HepG2 (cell line): ENCODE data around the gene RNU4-1. TPM values are rescaled to one million over a fixed set of nuclear protein-coding genes. Genes with fewer than 3 reads are reported as not detected.
A peak's percentile ranks its signal among the peaks of the same experiment; 100 is the strongest.

Experiments used
- FOXO1 ChIP-seq: sonication (generic); formaldehyde crosslinking; IDR thresholded peaks from 2 replicates; pipeline ENCODE4 v1.4.0; 2020; ENCODE audit warnings: missing genetic modification reagents
- MAF1 ChIP-seq: sonication (generic); formaldehyde crosslinking; IDR thresholded peaks from 2 replicates; pipeline ENCODE4 v1.5.0; 2020; ENCODE audit warnings: missing genetic modification reagents, borderline replicate concordance
- POLR2G ChIP-seq: fragments of 200-400 bp; formaldehyde crosslinking; IDR thresholded peaks from 2 replicates; pipeline ENCODE4 v1.6.1; 2018; ENCODE audit warnings: mild to moderate bottlenecking, low read depth, low read length, moderate library complexity
- SIX4 ChIP-seq: sonication (generic); formaldehyde crosslinking; IDR thresholded peaks from 2 replicates; pipeline ENCODE4 v1.4.0; 2020; ENCODE audit warnings: missing genetic modification reagents
- SMARCC2 ChIP-seq: fragments of 450-650 bp; IDR thresholded peaks from 2 replicates; pipeline ENCODE4 v1.6.1; 2017; ENCODE audit warnings: antibody characterized with exemption, mild to moderate bottlenecking
- SYNCRIP ChIP-seq: fragments of 200-400 bp; formaldehyde crosslinking; IDR thresholded peaks from 2 replicates; pipeline ENCODE4 v1.6.1; 2018; ENCODE audit warnings: mild to moderate bottlenecking, low read depth, low read length; ENCODE audit not compliant: insufficient read depth
- TP53 ChIP-seq: sonication (generic); formaldehyde crosslinking; conservative IDR thresholded peaks from 2 replicates; pipeline ENCODE4 v1.4.0; 2020; ENCODE audit warnings: missing genetic modification reagents
- ZFX ChIP-seq: sonication (generic); formaldehyde crosslinking; IDR thresholded peaks from 2 replicates; pipeline ENCODE4 v1.4.0; 2020; ENCODE audit warnings: mild to moderate bottlenecking, low read depth, missing genetic modification reagents, moderate library complexity
- ZMYM4 ChIP-seq: sonication (generic); formaldehyde crosslinking; IDR thresholded peaks from 2 replicates; pipeline ENCODE4 v1.8.1; 2023; ENCODE audit warnings: mild to moderate bottlenecking, missing genetic modification reagents
- ZNF232 ChIP-seq: sonication (generic); formaldehyde crosslinking; IDR thresholded peaks from 2 replicates; pipeline ENCODE4 v1.4.0; 2020; ENCODE audit warnings: missing genetic modification reagents, borderline replicate concordance
- ZNF546 ChIP-seq: sonication (generic); formaldehyde crosslinking; conservative IDR thresholded peaks from 2 replicates; pipeline ENCODE4 v1.8.1; 2023; ENCODE audit warnings: mild to moderate bottlenecking, missing genetic modification reagents
- ZNF550 ChIP-seq: sonication (generic); formaldehyde crosslinking; IDR thresholded peaks from 2 replicates; pipeline ENCODE4 v1.4.0; 2020; ENCODE audit warnings: mild to moderate bottlenecking, missing genetic modification reagents, borderline replicate concordance
- ZNF75D ChIP-seq: sonication (generic); formaldehyde crosslinking; IDR thresholded peaks from 2 replicates; pipeline ENCODE4 v1.8.1; 2023; ENCODE audit warnings: missing genetic modification reagents, mild to moderate bottlenecking, borderline replicate concordance
- polyA plus RNA-seq, 8 experiments: library from polyadenylated mRNA; depleted of rRNA in 3 of 8; stranded (reverse) in 7 of 8; unstranded in 1 of 8; fragments of >200 nt; fragmentation: Illumina TruSeq in 4 of 8; extraction: Trizol in 4 of 8; gene quantifications; 2 replicates each; pipeline versions ENCODE4 v1.2.1 to v1.2.3, GENCODE V29; 2011 to 2016; ENCODE audit warnings: low read depth in 4 of 8, missing spikeins in 1 of 8, mixed read lengths in 1 of 8; ENCODE audit not compliant: insufficient read depth in 1 of 8
- total RNA-seq, 5 experiments: library from RNA; depleted of rRNA; stranded (reverse); fragments of >200 nt; fragmentation: Illumina TruSeq; extraction: Trizol; gene quantifications; 2 replicates each; pipeline ENCODE4 v1.2.3, GENCODE V29; 2016; ENCODE audit warnings: low read depth in 1 of 5
- TF ChIP-seq, protein P1 (sequence below): sonication (generic); formaldehyde crosslinking; IDR thresholded peaks from 2 replicates; pipeline ENCODE4 v1.4.0; 2020; ENCODE audit warnings: missing genetic modification reagents
- TF ChIP-seq, protein P2 (sequence below): sonication (generic); formaldehyde crosslinking; IDR thresholded peaks from 2 replicates; pipeline ENCODE4 v1.4.0; 2020; ENCODE audit warnings: missing genetic modification reagents, mild to moderate bottlenecking, borderline replicate concordance
- TF ChIP-seq, protein P3 (sequence below): sonication (generic); formaldehyde crosslinking; IDR thresholded peaks from 2 replicates; pipeline ENCODE4 v1.8.0; 2022; ENCODE audit warnings: mild to moderate bottlenecking, missing genetic modification reagents; ENCODE audit not compliant: insufficient replicate concordance

Gene RNU4-1
- total and polyA plus RNA-seq, 2 of the 13 experiments (the other 11 are each of a cell fraction or from before 2014, with no cell fraction given), result 7,407 TPM; not detected in 1

DNA sequence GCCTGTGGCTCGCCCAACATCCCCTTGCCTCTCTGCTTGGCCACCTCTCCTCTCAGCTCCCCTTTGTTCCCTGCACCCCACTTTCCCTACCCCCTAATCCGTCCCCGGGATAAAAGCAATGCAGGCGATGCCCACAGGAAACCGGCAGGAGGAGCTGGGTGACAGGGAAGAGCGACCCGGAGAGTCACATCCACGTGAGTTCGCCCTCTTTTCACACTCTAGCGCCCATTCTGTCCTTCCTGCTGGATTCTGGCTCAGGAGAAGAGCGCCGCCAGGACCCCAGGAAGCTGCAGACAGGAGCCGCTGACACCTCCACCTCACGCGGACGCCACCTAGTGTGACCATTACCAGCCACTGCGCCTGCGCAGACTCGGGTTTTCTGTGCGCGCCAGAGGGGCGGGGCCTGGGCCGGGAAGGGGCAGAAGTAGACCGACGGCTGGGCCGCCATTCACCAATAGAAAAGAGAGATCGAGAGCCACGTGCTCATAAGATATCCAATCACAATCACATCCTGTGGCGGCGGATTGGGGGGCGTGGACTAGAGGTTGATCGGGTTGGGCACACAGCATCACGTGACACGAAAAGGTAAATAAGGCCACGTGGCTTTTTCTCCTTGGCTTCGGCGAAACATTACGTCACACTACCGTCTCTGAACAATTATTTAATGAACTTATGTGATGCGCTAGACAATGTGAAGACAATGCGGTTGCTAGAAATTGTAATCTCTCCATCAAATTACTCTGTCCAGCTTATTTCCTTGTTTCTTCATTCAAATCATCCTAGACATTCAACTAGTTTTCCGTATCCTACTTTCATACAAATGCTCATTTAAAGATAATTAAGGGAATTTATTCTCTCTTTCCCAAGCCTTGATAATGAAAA lies 24.4 kb upstream of the RNU4-1 start (continued):
- TF ChIP-seq, protein P1, sequence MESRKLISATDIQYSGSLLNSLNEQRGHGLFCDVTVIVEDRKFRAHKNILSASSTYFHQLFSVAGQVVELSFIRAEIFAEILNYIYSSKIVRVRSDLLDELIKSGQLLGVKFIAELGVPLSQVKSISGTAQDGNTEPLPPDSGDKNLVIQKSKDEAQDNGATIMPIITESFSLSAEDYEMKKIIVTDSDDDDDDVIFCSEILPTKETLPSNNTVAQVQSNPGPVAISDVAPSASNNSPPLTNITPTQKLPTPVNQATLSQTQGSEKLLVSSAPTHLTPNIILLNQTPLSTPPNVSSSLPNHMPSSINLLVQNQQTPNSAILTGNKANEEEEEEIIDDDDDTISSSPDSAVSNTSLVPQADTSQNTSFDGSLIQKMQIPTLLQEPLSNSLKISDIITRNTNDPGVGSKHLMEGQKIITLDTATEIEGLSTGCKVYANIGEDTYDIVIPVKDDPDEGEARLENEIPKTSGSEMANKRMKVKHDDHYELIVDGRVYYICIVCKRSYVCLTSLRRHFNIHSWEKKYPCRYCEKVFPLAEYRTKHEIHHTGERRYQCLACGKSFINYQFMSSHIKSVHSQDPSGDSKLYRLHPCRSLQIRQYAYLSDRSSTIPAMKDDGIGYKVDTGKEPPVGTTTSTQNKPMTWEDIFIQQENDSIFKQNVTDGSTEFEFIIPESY (CRISPR knock-in tag), result no peak
- TF ChIP-seq ZNF75D (CRISPR knock-in tag) (peak; percentile 76; the same call in 1 of the 2 replicates), ZFX (CRISPR knock-in tag) (peak; percentile 69), SYNCRIP (no peak), ZMYM4 (CRISPR knock-in tag) (peak; percentile 97), ZNF232 (CRISPR knock-in tag) (peak; percentile 34; the same call in 1 of the 2 replicates), SMARCC2 (no peak), ZNF550 (CRISPR knock-in tag) (no peak), POLR2G (peak; percentile 96), ZNF546 (0 out of 2 replicates have a peak, but pooled peaks have one; percentile 73), FOXO1 (0 out of 2 replicates have a peak, but pooled peaks have one; percentile 30), SIX4 (0 out of 2 replicates have a peak, but pooled peaks have one; percentile 8), MAF1 (CRISPR knock-in tag) (no peak), TP53 (CRISPR knock-in tag) (no peak)
- TF ChIP-seq, protein P2, sequence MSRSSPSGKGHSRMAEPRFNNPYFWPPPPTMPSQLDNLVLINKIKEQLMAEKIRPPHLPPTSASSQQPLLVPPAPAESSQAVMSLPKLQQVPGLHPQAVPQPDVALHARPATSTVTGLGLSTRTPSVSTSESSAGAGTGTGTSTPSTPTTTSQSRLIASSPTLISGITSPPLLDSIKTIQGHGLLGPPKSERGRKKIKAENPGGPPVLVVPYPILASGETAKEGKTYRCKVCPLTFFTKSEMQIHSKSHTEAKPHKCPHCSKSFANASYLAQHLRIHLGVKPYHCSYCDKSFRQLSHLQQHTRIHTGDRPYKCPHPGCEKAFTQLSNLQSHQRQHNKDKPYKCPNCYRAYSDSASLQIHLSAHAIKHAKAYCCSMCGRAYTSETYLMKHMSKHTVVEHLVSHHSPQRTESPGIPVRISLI (CRISPR knock-in tag), result 0 out of 2 replicates have a peak, but pooled peaks have one; percentile 19
- TF ChIP-seq, protein P3, sequence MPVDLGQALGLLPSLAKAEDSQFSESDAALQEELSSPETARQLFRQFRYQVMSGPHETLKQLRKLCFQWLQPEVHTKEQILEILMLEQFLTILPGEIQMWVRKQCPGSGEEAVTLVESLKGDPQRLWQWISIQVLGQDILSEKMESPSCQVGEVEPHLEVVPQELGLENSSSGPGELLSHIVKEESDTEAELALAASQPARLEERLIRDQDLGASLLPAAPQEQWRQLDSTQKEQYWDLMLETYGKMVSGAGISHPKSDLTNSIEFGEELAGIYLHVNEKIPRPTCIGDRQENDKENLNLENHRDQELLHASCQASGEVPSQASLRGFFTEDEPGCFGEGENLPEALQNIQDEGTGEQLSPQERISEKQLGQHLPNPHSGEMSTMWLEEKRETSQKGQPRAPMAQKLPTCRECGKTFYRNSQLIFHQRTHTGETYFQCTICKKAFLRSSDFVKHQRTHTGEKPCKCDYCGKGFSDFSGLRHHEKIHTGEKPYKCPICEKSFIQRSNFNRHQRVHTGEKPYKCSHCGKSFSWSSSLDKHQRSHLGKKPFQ, result peak; percentile 48
